ENCODE data around the gene TCF7. TPM values are rescaled to one million over a fixed set of nuclear protein-coding genes. Genes with fewer than 3 reads are reported as not detected.

TCF7 gene
- total RNA-seq, 3 donors from 2014 or later: 1.9 to 6.8 (median 4.4) TPM

- intact Hi-C loops (cut with DNase I, micrococcal nuclease): no loop called here
- no peak for TF ChIP-seq CTCF (IDR thresholded peaks at IDR 0.05)
- Histone ChIP-seq H3K4me1 (ENCODE audit: low read depth) (peaks cover 33% of the 10 kb centered on the region), H3K36me3 (ENCODE audit: low read depth) (no peaks in the 10 kb centered on the region), H3K4me3 (no peak overlapping the region), H3K9me3 (no peaks in the 10 kb centered on the region)
- DNase-seq (no peak), ATAC-seq (peak; percentile 57)
Observed at GRCh38 chr5:134091626-134092121, 22.8 kb upstream of the TCF7 start.

DNA sequence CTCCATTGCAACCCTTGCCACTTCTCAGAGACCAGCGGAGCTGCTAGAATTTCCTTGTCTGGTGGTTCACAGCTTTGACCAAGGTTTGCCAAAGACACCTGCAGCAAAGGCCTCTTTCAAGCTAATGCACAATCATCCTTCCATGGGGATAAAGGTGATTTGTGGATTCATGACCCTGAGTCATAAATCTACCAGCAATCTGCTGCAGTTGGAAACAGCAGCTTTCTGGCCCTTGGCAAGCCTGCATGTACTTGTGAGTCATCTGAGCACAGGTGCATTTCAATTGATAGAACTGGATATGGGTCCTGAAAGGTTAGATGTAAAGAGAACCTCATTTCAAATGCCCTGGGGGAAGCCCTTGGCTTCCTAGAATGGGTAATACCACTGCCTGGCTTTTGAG lies 21.6 kb upstream of the TCF7 start:
- intact Hi-C loops (cut with DNase I, micrococcal nuclease): no loop called here
- H3K9me3 ChIP-seq: no peaks in the 10 kb centered on the region
- ATAC-seq: peak; percentile 88
- peaks cover 33% of the 10 kb centered on the region for H3K4me1 ChIP-seq (ENCODE audit: low read depth)
- no peaks in the 10 kb centered on the region for H3K36me3 ChIP-seq (ENCODE audit: low read depth)
- no peak overlapping the region for H3K4me3 ChIP-seq
- peak in 1 of 3 donors; percentile 57 for DNase-seq
- TF ChIP-seq CTCF (IDR thresholded peaks at IDR 0.05): no peak

DNA sequence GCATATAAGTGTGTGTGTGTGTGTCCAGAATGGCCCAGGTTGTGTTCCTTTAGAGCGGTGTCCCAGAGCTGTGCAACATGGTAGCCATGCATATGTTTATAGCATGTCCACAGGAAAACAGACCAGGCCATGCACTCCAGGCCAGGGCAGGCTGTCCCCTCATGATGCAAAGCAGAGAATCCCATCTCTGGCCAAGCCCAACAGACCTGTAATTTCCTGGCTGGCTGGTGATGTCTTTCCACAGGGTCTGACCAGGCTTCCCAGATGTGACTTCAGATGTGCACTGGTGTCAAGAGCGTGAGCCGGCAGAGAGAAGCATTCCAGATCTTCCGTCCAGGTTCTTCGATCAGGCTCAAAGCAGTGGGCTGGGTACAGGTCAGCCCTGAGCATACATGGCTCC lies 21.1 kb upstream of the TCF7 start:
- intact Hi-C loops (cut with DNase I, micrococcal nuclease): no loop called here
- no peaks in the 10 kb centered on the region for H3K36me3 ChIP-seq (ENCODE audit: low read depth)
- DNase-seq (no peak), ATAC-seq (no peak)
- H3K4me1 ChIP-seq (ENCODE audit: low read depth): peaks cover 33% of the 10 kb centered on the region
- no peaks in the 10 kb centered on the region for H3K9me3 ChIP-seq
- no peak overlapping the region for H3K4me3 ChIP-seq
- no peak for TF ChIP-seq CTCF (IDR thresholded peaks at IDR 0.05)

- Histone ChIP-seq H3K36me3 (ENCODE audit: low read depth) (no peaks in the 10 kb centered on the region), H3K4me1 (ENCODE audit: low read depth) (peaks cover 37% of the 10 kb centered on the region), H3K4me3 (no peak overlapping the region), H3K9me3 (no peaks in the 10 kb centered on the region)
- ATAC-seq: no peak
- DNase-seq: no peak
- intact Hi-C loops (cut with DNase I, micrococcal nuclease): no loop called here
- no peak for TF ChIP-seq CTCF (IDR thresholded peaks at IDR 0.05)
Observed at GRCh38 chr5:134095293-134095692, 19.2 kb upstream of the TCF7 start.

GRCh38 chr5:134095887-134096589 lies 18.4 kb upstream of the TCF7 start:
- no peak for TF ChIP-seq CTCF (IDR thresholded peaks at IDR 0.05)
- Histone ChIP-seq H3K4me1 (ENCODE audit: low read depth) (peaks cover 34% of the 10 kb centered on the region), H3K9me3 (no peaks in the 10 kb centered on the region), H3K36me3 (ENCODE audit: low read depth) (no peaks in the 10 kb centered on the region), H3K4me3 (no peak overlapping the region)
- intact Hi-C loops (cut with DNase I, micrococcal nuclease): no loop called here
- ATAC-seq (no peak), DNase-seq (no peak)

All from mucosa of descending colon (tissue), 3 donors.